SH-SY5Y (cell line): ENCODE measurements around the gene MBNL2.

Experiments
- GATA2 ChIP-seq: IDR thresholded peaks from 2 replicates; pipeline ENCODE4 v1.6.1; 2011; ENCODE audit warnings: mild to moderate bottlenecking, low read depth, low read length
- GATA3 ChIP-seq: IDR thresholded peaks from 2 replicates; pipeline ENCODE4 v1.6.1; 2011; ENCODE audit warnings: low read depth, mild to moderate bottlenecking, low read length, moderate library complexity

Gene MBNL2

GRCh38 chr13:97248243-97248642 lies 26.1 kb downstream of the MBNL2 start:
- TF ChIP-seq GATA2 (no peak), GATA3 (no peak)

GRCh38 chr13:97249093-97249795 lies 27.1 kb downstream of the MBNL2 start:
- TF ChIP-seq GATA2 (no peak), GATA3 (no peak)

DNA sequence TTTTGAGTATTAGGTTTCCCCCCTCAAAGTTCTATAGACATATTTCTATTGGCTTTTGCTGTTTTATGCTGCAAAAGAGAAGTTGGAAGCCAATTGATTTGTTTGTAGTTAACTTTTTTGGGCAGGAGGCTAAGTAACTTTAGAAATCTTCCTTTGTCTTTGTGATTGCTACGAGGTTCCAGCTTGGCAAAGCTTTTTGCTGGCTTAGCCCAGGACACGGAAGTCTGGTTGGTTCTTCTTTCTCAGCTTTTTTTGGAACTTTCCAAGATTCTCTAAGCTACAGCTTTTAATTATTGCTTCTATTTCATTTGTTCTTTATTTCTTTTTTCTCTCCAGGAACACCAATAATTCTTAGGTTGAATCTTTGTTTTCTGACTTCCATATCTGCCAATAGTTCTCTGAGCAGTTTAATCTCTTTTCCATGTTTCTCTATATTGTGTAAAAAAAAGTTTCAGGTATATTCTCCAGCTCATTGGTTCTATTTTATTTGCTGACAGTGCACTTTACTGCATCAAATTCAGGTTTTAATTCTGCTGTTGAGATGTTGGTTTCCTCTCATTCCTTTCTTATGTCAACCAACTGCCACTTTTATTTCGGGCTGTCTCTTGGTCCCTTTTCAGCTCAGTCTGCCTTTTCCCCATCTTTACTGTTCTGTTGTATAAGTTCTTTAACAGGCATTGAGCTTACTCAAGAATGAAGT lies 27.8 kb downstream of the MBNL2 start:
- TF ChIP-seq GATA3 (no peak), GATA2 (no peak)

DNA sequence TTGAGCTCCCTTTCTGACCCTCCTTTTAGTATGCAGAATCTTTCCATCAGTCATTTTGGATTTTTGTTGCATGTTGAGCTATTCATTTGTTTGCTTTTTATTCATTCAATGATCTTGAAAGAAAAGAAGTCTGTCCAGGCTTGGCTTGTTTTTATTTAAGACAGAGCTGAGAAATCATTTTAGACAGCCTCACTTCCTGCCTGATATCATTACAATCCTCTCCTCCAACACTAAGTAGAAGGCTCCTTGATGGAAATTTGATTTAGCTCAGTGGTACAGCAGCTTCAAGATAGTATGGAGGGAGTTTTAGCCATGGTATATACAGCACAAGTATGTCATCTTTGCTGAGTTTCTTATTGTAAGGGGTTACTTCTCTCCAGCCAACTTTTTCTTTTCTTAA lies 28.4 kb downstream of the MBNL2 start:
- TF ChIP-seq GATA2 (no peak), GATA3 (no peak)

- TF ChIP-seq GATA2 (no peak), GATA3 (no peak)
Measured at GRCh38 chr13:97252735-97253134, 30.6 kb downstream of the MBNL2 start.

DNA sequence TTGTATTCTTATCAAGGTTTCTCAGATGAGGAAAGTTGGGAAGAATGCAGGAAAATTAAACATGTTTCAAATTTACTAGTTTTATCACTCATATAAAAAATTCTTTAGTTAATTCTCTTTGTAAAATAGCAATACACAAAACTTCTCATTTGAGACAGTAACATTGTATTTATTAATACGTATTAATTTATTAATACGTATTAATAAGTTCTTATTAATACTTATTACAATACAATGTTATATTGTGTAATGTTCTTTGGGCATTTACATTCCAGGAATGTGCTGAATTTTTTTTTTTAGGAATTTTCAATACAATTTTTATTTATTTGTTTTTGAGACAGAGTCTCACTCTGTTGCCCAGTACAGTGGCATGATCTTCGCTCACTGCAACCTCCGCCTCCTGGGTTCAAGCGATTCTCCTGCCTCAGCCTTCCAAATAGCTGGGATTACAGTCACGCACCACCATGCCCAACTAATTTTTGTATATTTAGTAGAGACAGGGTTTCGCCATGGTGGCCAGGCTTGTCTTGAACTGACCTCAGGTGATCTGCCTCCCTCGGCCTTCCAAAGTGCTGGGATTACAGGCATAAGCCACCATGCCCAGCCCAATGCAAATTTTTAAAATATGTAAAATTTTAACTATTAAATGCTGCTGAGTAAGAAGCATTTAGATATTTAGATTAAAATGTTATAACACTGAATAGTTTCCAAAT lies 31.6 kb downstream of the MBNL2 start:
- no peak for TF ChIP-seq GATA2
- no peak for TF ChIP-seq GATA3

DNA sequence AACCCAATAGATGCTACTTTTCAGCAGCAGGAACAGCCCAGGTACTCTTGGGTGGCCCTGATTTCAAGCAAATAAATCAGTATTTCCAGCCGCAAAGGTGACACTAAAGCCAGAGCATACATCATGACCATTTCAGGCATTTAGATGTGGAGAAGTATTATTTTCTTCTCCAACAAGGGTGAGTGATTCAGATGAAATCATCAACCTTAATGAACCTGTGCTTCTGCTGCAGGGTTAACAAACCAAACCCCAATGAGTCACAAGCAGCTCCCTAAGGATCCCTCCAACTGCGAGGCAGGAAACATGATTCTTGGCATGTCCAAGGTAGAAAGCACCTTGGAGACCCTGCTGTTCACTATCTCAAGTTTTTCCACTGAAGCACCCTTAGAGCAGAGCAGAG lies 32.7 kb downstream of the MBNL2 start:
- TF ChIP-seq GATA2 = no peak

DNA sequence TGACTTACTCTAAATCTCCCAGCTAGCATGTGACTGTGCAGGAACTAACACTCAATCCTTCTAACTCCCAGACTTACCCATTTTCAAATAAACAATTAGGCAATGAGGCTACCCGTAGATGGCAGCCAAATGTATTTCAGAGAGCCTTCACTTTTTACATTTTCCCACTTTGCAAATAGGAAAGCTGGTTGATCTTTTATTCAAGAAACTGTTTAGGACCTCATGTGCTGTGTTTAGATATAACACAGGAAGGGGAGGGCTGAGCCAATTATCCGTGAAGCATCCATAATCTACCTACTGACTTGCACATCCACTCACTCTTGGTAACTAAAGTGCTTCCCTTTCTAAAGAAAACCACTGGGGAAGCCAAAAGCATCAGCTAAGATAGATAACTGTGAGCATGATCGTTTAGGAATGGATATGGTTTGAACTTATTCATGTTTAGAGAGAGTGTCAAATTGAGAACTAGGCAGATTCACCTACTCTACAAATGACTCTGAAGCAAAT lies 33.4 kb downstream of the MBNL2 start:
- TF ChIP-seq GATA2 = no peak

DNA sequence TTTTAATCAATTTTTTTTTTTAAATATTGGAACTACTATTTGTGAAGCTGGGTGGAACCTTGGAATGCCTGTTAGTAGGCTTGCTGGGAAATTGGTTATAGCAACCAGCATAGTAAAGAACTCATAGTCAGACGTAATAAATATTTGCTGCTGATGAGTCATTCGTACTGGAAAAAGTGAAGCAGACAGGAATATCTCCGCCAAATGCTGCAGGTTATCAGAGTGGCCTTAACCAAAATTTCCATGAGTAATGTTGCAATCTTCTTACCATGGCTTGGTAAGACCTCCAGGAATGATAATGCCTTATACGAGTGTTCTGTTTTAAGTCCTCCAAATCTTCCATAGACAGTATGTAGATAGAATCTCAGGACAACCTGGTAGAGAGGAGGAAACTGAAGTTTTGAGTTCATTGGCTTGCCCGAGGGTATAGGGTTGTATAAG lies 34.2 kb downstream of the MBNL2 start:
- TF ChIP-seq GATA3 = no peak

DNA sequence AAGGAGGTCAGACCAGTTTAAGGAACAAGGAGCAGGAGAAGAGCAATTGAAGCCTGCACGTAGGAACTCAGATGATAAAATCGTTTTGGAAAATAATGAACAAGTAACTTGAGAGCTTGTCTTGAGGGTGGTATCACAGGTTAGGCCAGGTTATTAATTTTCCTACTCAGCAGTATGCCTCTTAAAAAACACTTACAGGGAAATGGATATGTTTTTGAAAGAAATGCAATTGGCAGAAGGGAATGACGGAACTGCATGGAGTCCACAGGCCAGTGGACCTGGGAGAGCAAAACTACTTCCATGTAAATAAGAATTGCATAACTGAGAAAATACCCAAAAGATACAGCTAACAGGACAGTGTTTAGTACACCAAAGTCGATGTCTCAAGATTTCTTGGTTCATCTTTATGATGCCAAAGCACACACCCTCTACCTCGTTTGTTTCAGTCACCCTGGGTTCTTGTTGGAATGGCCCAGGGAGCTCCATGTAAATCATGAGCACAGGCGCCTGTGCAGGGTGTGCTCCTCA lies 35.2 kb downstream of the MBNL2 start:
- TF ChIP-seq GATA3 = no peak
- no peak for TF ChIP-seq GATA2

DNA sequence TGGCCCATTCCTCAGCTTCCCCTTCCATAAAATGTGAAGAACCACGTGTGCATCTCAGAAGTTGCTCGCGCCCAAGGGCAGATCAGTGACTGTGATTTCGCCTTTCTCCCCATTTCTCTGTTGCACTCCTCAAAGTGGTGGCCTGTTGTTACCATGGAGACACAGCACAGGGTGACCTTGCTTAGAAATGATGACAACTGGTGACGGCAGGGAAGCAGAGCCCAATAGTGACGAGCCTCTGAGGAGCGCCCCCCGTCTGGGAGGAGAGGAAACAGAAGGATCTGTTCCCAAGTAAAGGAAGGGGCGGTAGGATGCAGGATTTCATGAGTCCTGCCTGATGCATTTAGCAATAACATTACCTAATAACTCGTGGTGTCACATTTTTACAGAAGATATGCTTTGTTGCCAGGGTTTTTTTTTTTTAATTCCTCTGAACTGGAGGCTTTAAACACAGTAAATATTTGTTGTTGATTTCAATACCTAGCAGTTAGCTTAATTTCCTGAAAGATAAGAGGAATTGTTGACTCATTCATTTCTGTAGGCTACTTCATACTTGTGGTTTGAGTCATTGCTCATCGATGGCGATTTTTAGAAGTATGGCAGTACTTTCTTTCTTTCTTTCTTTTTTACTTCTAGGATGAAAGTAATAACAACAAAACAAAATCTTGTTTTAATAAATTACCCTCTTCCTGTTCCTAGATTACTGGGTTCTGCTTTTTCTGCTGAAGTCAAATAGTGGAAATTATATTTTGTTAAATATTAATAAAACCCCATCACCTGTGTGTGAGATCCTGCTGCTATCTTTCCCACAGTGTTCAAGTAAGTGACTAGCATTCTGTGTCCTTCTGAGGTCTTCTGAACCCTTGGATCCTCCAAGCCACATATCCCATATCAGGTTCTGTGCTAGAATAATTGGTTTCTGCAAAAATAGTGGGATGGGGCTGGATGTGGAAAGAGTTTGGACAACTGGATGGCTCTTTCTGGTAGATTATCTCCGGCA lies 36.0 kb downstream of the MBNL2 start:
- no peak for TF ChIP-seq GATA2
- no peak for TF ChIP-seq GATA3

- TF ChIP-seq GATA3 = no peak
- TF ChIP-seq GATA2 = no peak
Measured at GRCh38 chr13:97258801-97259200, 36.7 kb downstream of the MBNL2 start.

GRCh38 chr13:97259410-97259797 lies 37.3 kb downstream of the MBNL2 start:
- TF ChIP-seq GATA3 = no peak
- no peak for TF ChIP-seq GATA2
